ENCODE results near the gene PLCL1.

DNA sequence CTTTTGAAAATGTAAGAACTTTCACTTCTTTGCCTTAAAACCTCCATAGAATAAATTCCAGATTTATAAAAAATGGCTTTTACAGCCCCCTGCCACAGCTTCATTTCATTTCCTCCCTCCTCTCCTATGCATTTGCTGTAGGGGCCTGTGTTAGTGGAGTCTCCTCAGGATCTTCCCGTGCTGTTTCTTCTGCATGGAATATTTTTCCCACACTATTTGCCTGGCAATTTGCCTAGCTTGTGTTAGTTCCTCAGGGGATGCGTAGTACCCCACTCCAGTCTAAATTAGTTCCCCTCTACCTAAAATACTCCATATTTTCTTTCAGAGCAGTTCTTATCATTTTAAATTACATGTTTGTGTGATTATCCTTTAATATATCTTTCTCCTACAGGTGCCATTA, 262.2 kb downstream of the PLCL1 start:
- TF ChIP-seq, protein P1, sequence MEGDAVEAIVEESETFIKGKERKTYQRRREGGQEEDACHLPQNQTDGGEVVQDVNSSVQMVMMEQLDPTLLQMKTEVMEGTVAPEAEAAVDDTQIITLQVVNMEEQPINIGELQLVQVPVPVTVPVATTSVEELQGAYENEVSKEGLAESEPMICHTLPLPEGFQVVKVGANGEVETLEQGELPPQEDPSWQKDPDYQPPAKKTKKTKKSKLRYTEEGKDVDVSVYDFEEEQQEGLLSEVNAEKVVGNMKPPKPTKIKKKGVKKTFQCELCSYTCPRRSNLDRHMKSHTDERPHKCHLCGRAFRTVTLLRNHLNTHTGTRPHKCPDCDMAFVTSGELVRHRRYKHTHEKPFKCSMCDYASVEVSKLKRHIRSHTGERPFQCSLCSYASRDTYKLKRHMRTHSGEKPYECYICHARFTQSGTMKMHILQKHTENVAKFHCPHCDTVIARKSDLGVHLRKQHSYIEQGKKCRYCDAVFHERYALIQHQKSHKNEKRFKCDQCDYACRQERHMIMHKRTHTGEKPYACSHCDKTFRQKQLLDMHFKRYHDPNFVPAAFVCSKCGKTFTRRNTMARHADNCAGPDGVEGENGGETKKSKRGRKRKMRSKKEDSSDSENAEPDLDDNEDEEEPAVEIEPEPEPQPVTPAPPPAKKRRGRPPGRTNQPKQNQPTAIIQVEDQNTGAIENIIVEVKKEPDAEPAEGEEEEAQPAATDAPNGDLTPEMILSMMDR (IDR thresholded peaks at IDR 0.05): no peak
- no peak for TF ChIP-seq ZFX (IDR thresholded peaks at IDR 0.05; ENCODE audit: borderline replicate concordance)

Measured in 22Rv1 (cell line).